ENCODE data around the gene DAPK1.
"Not testable (repeated sequence)": the region's sequence is repeated elsewhere in the genome, so short reads cannot be mapped to it uniquely, and the experiment has no call there.

Gene DAPK1

GRCh38 chr9:87742813-87743428 is 245.3 kb downstream of the DAPK1 start:
- H3K4me3 ChIP-seq (replicated peaks in 1 of 2; ENCODE audit: low read depth in 2 of 2, low read length in 2 of 2) = no peak overlapping the region
- peak in 1 of 2 donors; percentile 49 for DNase-seq (ENCODE audit: low read depth in 2 of 2)
- TF ChIP-seq, protein P1, sequence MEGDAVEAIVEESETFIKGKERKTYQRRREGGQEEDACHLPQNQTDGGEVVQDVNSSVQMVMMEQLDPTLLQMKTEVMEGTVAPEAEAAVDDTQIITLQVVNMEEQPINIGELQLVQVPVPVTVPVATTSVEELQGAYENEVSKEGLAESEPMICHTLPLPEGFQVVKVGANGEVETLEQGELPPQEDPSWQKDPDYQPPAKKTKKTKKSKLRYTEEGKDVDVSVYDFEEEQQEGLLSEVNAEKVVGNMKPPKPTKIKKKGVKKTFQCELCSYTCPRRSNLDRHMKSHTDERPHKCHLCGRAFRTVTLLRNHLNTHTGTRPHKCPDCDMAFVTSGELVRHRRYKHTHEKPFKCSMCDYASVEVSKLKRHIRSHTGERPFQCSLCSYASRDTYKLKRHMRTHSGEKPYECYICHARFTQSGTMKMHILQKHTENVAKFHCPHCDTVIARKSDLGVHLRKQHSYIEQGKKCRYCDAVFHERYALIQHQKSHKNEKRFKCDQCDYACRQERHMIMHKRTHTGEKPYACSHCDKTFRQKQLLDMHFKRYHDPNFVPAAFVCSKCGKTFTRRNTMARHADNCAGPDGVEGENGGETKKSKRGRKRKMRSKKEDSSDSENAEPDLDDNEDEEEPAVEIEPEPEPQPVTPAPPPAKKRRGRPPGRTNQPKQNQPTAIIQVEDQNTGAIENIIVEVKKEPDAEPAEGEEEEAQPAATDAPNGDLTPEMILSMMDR (IDR thresholded peaks at IDR 0.05; ENCODE audit: low read depth, low read length) = no peak

GRCh38 chr9:87744247-87744646 is 246.6 kb downstream of the DAPK1 start:
- H3K4me3 ChIP-seq (replicated peaks in 1 of 2; ENCODE audit: low read depth in 2 of 2, low read length in 2 of 2); DNase-seq (ENCODE audit: low read depth in 2 of 2): not testable (repeated sequence)

GRCh38 chr9:87746186-87746585 is 248.5 kb downstream of the DAPK1 start:
- DNase-seq (ENCODE audit: low read depth in 2 of 2) = no peak
- no peak overlapping the region for H3K4me3 ChIP-seq (replicated peaks in 1 of 2; ENCODE audit: low read depth in 2 of 2, low read length in 2 of 2)
- TF ChIP-seq, protein P1 (IDR thresholded peaks at IDR 0.05; ENCODE audit: low read depth, low read length) = no peak

DNA sequence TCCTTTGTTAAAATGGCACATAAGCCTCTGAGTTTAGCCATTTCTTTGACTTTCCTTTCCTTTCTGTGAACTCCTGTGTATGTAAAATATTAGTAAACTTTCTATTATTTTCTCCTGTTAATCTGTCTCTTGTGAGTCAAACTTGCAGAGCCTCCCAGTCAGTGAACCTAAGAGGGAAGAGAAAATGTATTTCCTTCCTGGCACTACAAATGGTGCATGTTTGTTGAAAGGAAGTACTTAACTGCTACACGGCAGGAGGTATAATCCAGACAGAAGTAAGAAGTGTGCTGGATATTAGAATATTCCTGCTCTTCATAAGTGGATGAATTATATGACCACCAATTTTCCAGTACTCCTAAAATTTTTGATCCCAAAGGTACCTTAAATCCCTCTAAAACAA is 251.2 kb downstream of the DAPK1 start:
- H3K4me3 ChIP-seq (replicated peaks in 1 of 2; ENCODE audit: low read depth in 2 of 2, low read length in 2 of 2) = no peak overlapping the region
- TF ChIP-seq, protein P1 (IDR thresholded peaks at IDR 0.05; ENCODE audit: low read depth, low read length) = no peak

DNA sequence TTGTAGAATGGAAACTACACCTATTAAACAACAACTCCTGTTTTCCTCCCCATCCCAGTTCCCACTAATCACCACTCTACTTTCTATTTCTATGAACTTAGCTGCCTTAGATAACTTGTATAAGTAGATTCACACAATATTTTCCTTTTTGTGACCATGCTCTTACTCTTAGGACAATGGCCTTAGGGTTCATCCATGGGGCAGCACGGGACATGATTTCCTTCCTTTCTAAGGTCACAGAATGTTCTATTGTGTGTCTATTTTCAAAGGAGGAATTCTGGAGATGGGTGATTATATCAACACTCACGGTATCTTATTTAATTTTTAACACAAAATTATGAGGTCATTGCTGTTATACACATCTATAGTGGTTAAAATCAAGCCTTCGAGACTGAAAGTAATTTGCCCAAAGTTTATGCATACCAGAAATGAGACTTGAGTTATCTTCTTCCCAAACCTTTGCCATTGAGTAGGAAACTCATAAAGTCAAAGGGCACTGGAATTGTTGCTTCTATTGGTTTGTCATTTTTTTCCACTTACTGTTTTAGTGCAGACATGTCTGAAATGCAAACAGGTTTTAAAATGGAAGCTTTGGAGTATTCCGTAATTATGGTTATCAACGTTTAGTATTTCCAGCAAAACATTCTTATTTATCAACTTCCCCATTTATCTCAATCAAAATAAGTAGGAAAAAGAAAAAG is 251.8 kb downstream of the DAPK1 start:
- no peak for DNase-seq (ENCODE audit: low read depth in 2 of 2)
- H3K4me3 ChIP-seq (replicated peaks in 1 of 2; ENCODE audit: low read depth in 2 of 2, low read length in 2 of 2) = no peak overlapping the region
- TF ChIP-seq, protein P1 (IDR thresholded peaks at IDR 0.05; ENCODE audit: low read depth, low read length) = no peak

More for the DNA sequence above, 251.2 kb downstream of the DAPK1 start:
- no peak for DNase-seq (ENCODE audit: low read depth in 2 of 2)

- no peak overlapping the region for H3K4me3 ChIP-seq (replicated peaks in 1 of 2; ENCODE audit: low read depth in 2 of 2, low read length in 2 of 2)
- TF ChIP-seq, protein P1 (IDR thresholded peaks at IDR 0.05; ENCODE audit: low read depth, low read length) = no peak
- DNase-seq (ENCODE audit: low read depth in 2 of 2) = no peak
Measured at GRCh38 chr9:87750726-87751125, 253.1 kb downstream of the DAPK1 start.

- TF ChIP-seq, protein P1 (IDR thresholded peaks at IDR 0.05; ENCODE audit: low read depth, low read length) = no peak
- no peak for DNase-seq (ENCODE audit: low read depth in 2 of 2)
- H3K4me3 ChIP-seq (replicated peaks in 1 of 2; ENCODE audit: low read depth in 2 of 2, low read length in 2 of 2) = no peak overlapping the region
Measured at GRCh38 chr9:87751423-87751822, 253.8 kb downstream of the DAPK1 start.
